Left lung (tissue), 10 donors: Measurements from ENCODE around the gene MIA2. TPM values are rescaled to one million over a fixed set of nuclear protein-coding genes. Genes with fewer than 3 reads are reported as not detected.

ENCODE experiments used
- ATAC-seq: fragments of 200-7000 bp; cut with Tn5 transposase; one replicate; pipeline ENCODE4 v1.9.1; 2020; ENCODE audit warnings: moderate library complexity
- DNase-seq, 4 donors: peaks; one replicate each; pipeline ENCODE4 v3.0.0-alpha.2; 2013 to 2020
- H3K27ac ChIP-seq, 2 donors: fragments of 200-600 bp; sonication (generic) in 1 of 2; one replicate each; pipeline versions ENCODE4 v1.5.0 to v1.8.0; 2020 to 2021
- H3K27me3 ChIP-seq, 2 donors: fragments of 200-600 bp; sonication (generic) in 1 of 2; one replicate each; pipeline versions ENCODE4 v1.5.0 to v1.8.0; 2020 to 2021
- H3K36me3 ChIP-seq, 2 donors: fragments of 200-600 bp; sonication (generic) in 1 of 2; one replicate each; pipeline versions ENCODE4 v1.5.0 to v1.8.0; 2020 to 2021
- H3K4me1 ChIP-seq, 2 donors: fragments of 200-600 bp; one replicate each; pipeline ENCODE4 v1.8.0; 2021
- H3K4me3 ChIP-seq, 2 donors: fragments of 200-600 bp; sonication (generic) in 1 of 2; one replicate each; pipeline versions ENCODE4 v1.5.0 to v1.8.0; 2020 to 2021; ENCODE audit warnings: mild to moderate bottlenecking in 1 of 2
- H3K9me3 ChIP-seq, 2 donors: fragments of 200-600 bp; sonication (generic) in 1 of 2; one replicate each; pipeline versions ENCODE4 v1.5.0 to v1.8.0; 2020 to 2021
- intact Hi-C, 2 donors: fragments of 100-400 bp; cut with DNase I; formaldehyde crosslinking; loops; one replicate each; pipeline versions ENCODE4 v1.11.2 to v1.14.2; 2022
- polyA plus RNA-seq, 6 donors: library from polyadenylated mRNA; unstranded; fragments of 120-200 nt; gene quantifications; one replicate each; pipeline ENCODE4 v1.2.1, GENCODE V29; 2013; ENCODE audit not compliant: insufficient read length in 6 of 6
- total RNA-seq, 2 donors: library from RNA; stranded (reverse); fragmentation: NEBNext Ultra II Directional; extraction: Animal tissue kit (Norgen Biotek cat#: 25700); gene quantifications; one replicate each; pipeline ENCODE4 v1.2.1, GENCODE V29; 2021
- TF ChIP-seq, protein P1 (sequence below), 2 donors: fragments of 200-600 bp; sonication (generic) in 1 of 2; IDR thresholded peaks; one replicate each; pipeline versions ENCODE4 v1.5.0 to v1.8.0; 2021; ENCODE audit warnings: antibody characterized with exemption in 2 of 2
- donor health status: DM: no; HTN: yes; CAD: no.
- donor health status: DM: no; HTN: no; CAD: no.

The MIA2 gene
- total and polyA plus RNA-seq, 8 donors, result 18.5 to 35.8 (median 22.3) TPM

DNA sequence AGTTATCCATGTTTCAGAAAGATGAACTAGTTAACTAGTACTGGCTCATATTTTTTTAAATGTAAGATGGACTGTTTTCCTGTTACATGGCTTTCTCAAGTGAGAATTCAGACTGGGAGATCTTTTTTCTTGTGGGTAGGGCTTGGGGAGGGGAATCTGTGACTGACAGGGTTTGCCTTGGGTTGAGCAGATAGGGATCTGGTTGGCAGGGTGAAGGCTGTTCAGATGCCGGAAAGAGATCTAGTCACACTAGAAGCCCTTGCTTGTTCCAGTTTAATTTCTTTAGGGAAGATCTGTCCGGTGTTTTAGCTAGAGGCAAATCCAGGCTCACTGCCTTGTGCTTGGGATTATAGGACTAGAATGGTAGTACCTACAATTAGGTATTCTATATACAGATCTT is 135.3 kb downstream of the MIA2 start:
- DNase-seq, result no peak

DNA sequence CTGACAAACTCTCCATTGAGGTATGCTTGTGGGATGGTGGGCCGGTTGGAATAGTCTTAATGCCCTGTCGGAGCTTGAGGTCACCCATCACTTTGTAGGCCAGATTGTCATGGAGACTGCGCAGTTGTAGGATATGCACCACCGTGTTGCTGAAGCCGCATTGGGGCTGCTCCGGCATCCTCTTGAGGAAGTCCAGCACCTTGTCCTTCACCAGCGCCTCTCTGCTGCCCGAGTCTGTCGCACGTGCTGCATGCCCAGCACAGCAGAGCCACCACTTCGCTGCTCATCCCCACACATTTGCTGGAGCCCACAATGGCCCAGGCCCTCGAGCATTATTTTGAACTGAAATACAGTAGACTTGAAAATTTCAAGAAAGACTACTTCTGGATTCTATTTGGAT is 136.7 kb downstream of the MIA2 start:
- Histone ChIP-seq H3K27me3 (no peaks in the 10 kb centered on the region), H3K4me3 (no peak overlapping the region), H3K36me3 (peaks cover 0 to 8% of the 10 kb centered on the region in 2 donors), H3K27ac (no peak overlapping the region), H3K4me1 (no peaks in the 10 kb centered on the region), H3K9me3 (peaks cover 0 to 1% of the 10 kb centered on the region in 2 donors)
- TF ChIP-seq, protein P1, sequence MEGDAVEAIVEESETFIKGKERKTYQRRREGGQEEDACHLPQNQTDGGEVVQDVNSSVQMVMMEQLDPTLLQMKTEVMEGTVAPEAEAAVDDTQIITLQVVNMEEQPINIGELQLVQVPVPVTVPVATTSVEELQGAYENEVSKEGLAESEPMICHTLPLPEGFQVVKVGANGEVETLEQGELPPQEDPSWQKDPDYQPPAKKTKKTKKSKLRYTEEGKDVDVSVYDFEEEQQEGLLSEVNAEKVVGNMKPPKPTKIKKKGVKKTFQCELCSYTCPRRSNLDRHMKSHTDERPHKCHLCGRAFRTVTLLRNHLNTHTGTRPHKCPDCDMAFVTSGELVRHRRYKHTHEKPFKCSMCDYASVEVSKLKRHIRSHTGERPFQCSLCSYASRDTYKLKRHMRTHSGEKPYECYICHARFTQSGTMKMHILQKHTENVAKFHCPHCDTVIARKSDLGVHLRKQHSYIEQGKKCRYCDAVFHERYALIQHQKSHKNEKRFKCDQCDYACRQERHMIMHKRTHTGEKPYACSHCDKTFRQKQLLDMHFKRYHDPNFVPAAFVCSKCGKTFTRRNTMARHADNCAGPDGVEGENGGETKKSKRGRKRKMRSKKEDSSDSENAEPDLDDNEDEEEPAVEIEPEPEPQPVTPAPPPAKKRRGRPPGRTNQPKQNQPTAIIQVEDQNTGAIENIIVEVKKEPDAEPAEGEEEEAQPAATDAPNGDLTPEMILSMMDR (IDR thresholded peaks at IDR 0.05), result no peak
- peak in 1 of 4 donors; percentile 49 for DNase-seq
- intact Hi-C loops, result no loop called here
- no peak for ATAC-seq

More for the DNA sequence above, 135.3 kb downstream of the MIA2 start:
- H3K4me3 ChIP-seq, result no peak overlapping the region
- TF ChIP-seq, protein P1 (IDR thresholded peaks at IDR 0.05), result no peak
- H3K27me3 ChIP-seq, result no peaks in the 10 kb centered on the region
- no peak overlapping the region for H3K27ac ChIP-seq
- intact Hi-C loops, result loop anchor here in 1 of 2 donors (10.0 kb wide), 1 partner anchor 264 kb away; the partner anchor contains the start of gene SEC23A
- ATAC-seq, result no peak
- H3K36me3 ChIP-seq, result peaks cover 0 to 13% of the 10 kb centered on the region in 2 donors
- peaks cover 0 to 15% of the 10 kb centered on the region in 2 donors for H3K9me3 ChIP-seq
- H3K4me1 ChIP-seq, result no peaks in the 10 kb centered on the region

DNA sequence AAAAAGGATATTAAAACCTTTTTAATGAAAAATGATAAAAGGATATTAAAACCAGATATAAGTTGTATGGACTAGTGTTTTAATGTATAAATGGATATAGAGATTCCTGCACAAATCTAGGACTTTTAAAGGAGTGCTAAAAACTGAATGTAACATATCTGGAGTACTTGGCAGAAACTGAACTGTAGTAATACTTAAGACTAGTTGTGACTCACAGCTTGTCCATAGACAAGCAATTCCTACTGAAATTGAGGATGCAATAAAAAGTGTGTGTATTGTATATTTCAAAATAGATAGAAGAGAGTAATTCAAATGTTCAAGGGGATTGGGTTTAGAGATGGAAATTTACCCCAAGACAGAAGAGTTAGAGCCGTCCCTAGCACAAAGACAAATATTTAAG is 138.9 kb downstream of the MIA2 start:
- DNase-seq (no peak), ATAC-seq (no peak)
- no peak overlapping the region for H3K27ac ChIP-seq
- peaks cover 0 to 8% of the 10 kb centered on the region in 2 donors for H3K36me3 ChIP-seq
- TF ChIP-seq, protein P1 (IDR thresholded peaks at IDR 0.05), result no peak
- no peaks in the 10 kb centered on the region for H3K9me3 ChIP-seq
- intact Hi-C loops, result no loop called here
- no peaks in the 10 kb centered on the region for H3K27me3 ChIP-seq
- H3K4me3 ChIP-seq, result no peak overlapping the region
- no peaks in the 10 kb centered on the region for H3K4me1 ChIP-seq

DNA sequence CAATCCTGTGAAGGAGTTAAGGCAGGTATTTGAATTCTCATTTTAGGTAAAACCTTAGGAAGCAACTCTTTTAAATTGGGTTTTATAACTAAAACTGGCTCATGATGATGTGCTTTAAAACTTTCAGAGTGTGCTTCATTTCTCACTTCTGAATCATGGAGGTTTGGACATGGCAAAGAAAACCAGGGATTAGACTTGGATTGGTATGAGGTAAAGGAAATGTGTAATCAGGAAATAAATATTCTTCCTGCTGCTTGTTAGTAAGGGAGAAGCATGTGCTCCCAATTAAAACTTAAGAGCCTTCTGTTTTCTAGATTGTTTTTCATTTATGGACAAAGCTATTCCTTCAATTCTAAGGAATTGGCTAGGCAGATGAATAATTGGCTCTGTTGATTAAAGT is 141.1 kb downstream of the MIA2 start:
- H3K36me3 ChIP-seq, result peaks cover 0 to 8% of the 10 kb centered on the region in 2 donors
- TF ChIP-seq, protein P1 (IDR thresholded peaks at IDR 0.05), result no peak
- H3K27ac ChIP-seq, result no peak overlapping the region
- no peaks in the 10 kb centered on the region for H3K27me3 ChIP-seq
- intact Hi-C loops, result no loop called here
- H3K9me3 ChIP-seq, result no peaks in the 10 kb centered on the region
- no peak overlapping the region for H3K4me3 ChIP-seq
- no peaks in the 10 kb centered on the region for H3K4me1 ChIP-seq
- no peak for DNase-seq
- no peak for ATAC-seq

DNA sequence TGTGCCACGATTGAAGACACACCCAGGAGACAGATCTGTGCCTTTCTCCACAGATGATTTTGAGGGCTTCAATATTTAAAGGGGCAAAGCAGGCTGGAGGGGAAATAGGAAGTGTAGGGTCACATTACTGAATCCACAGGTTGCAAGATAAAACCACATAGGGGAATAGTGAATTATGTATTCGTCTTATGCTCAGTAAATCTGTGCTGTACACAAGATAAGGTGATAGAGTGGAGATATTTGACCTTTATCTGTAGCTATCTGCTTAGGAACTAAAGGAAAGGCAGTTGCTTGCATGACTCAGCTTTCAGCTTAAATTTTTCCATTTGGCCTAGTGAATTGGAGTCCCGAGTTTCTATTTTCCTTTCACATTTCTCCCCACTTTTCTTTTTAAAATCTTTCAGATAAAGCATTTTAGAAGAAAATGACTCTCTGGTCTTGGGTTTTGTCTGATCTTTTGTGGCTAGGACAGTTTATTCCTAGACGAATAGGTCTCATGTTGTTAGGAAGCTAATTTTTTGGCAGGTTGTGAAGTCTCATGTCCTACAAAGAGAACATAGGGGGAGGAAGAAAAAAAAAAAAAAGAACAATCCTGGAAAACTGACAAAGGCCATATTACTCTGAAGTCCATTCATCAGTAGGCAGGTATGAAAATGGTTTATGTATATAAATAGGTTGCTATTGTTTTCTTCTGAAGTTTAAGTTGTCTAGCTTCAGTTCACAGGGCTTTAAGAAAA is 143.1 kb downstream of the MIA2 start:
- ATAC-seq (no peak), DNase-seq (no peak)
- intact Hi-C loops, result no loop called here
- TF ChIP-seq, protein P1 (IDR thresholded peaks at IDR 0.05), result no peak
- Histone ChIP-seq H3K4me3 (no peak overlapping the region), H3K36me3 (no peaks in the 10 kb centered on the region), H3K4me1 (no peaks in the 10 kb centered on the region), H3K9me3 (no peaks in the 10 kb centered on the region), H3K27me3 (no peaks in the 10 kb centered on the region), H3K27ac (peak overlapping the region in 1 of 2 donors; percentile 40)
